ENCODE measurements around the gene MEGF9.

Gene MEGF9

GRCh38 chr9:120730654-120731514 lies 16.6 kb upstream of the MEGF9 start:
- no peak for DNase-seq (ENCODE audit: low read depth in 2 of 2)

GRCh38 chr9:120729791-120730241 lies 15.5 kb upstream of the MEGF9 start:
- no peak for DNase-seq (ENCODE audit: low read depth in 2 of 2)

GRCh38 chr9:120726484-120726883 lies 12.2 kb upstream of the MEGF9 start:
- DNase-seq (ENCODE audit: low read depth in 2 of 2) = no peak

GRCh38 chr9:120725907-120726306 lies 11.6 kb upstream of the MEGF9 start:
- no peak for DNase-seq (ENCODE audit: low read depth in 2 of 2)

- no peak for DNase-seq (ENCODE audit: low read depth in 2 of 2)
These were observed 10.6 kb upstream of the MEGF9 start for GRCh38 chr9:120724757-120725400.

GRCh38 chr9:120723565-120723964 lies 9.3 kb upstream of the MEGF9 start:
- DNase-seq (ENCODE audit: low read depth in 2 of 2) = no peak

GRCh38 chr9:120720404-120720803 lies 6.1 kb upstream of the MEGF9 start:
- DNase-seq (ENCODE audit: low read depth in 2 of 2) = no peak

GRCh38 chr9:120718316-120718715 lies 4.0 kb upstream of the MEGF9 start:
- no peak for DNase-seq (ENCODE audit: low read depth in 2 of 2)

GRCh38 chr9:120717176-120717575 lies 2.9 kb upstream of the MEGF9 start:
- DNase-seq (ENCODE audit: low read depth in 2 of 2) = no peak

- no peak for DNase-seq (ENCODE audit: low read depth in 2 of 2)
These were observed 2.2 kb upstream of the MEGF9 start for GRCh38 chr9:120716483-120716882.

GRCh38 chr9:120715389-120715924 lies 1.2 kb upstream of the MEGF9 start:
- no peak for DNase-seq (ENCODE audit: low read depth in 2 of 2)

- DNase-seq (ENCODE audit: low read depth in 2 of 2) = no peak
These were observed 647 bp upstream of the MEGF9 start for GRCh38 chr9:120714846-120715388.

- DNase-seq (ENCODE audit: low read depth in 2 of 2) = no peak
These were observed 798 bp downstream of the MEGF9 start for GRCh38 chr9:120713257-120714087.

- no peak for DNase-seq (ENCODE audit: low read depth in 2 of 2)
These were observed 1.7 kb downstream of the MEGF9 start for GRCh38 chr9:120712539-120713031.

GRCh38 chr9:120711841-120712538 lies 2.3 kb downstream of the MEGF9 start:
- DNase-seq (ENCODE audit: low read depth in 2 of 2) = no peak

- DNase-seq (ENCODE audit: low read depth in 2 of 2) = no peak
These were observed 2.9 kb downstream of the MEGF9 start for GRCh38 chr9:120711354-120711753.

- DNase-seq (ENCODE audit: low read depth in 2 of 2) = no peak
These were observed 3.9 kb downstream of the MEGF9 start for GRCh38 chr9:120710110-120710981.

GRCh38 chr9:120708526-120709224 lies 5.6 kb downstream of the MEGF9 start:
- DNase-seq (ENCODE audit: low read depth in 2 of 2) = no peak

GRCh38 chr9:120707170-120707569 lies 7.1 kb downstream of the MEGF9 start:
- no peak for DNase-seq (ENCODE audit: low read depth in 2 of 2)

All from stimulated activated CD4-positive, alpha-beta T cell treated with anti-CD3 and anti-CD28 coated beads, Interleukin-1b, Interleukin-23, amount 100 ng/mL, for 4 hours (primary cell).